ENCODE results near the gene RYK. TPM values are rescaled to one million over a fixed set of nuclear protein-coding genes. Genes with fewer than 3 reads are reported as not detected.

RYK gene
- total RNA-seq, 4 donors from 2014 or later: 78.2 to 120 (median 96.5) TPM

GRCh38 chr3:134110963-134111362 lies 139.7 kb downstream of the RYK start:
- H3K4me3 ChIP-seq: no peak overlapping the region
- H3K27ac ChIP-seq (replicated peaks in 1 of 4): no peak overlapping the region
- TF ChIP-seq EP300 (IDR thresholded peaks at IDR 0.05): no peak
- no peak for TF ChIP-seq POLR2A (IDR thresholded peaks at IDR 0.05; ENCODE audit: low read depth)
- intact Hi-C loops (cut with DNase I): no loop called here
- no peaks in the 10 kb centered on the region for H3K9me3 ChIP-seq
- no peaks in the 10 kb centered on the region for H3K27me3 ChIP-seq
- H3K4me1 ChIP-seq: no peaks in the 10 kb centered on the region
- no peak for DNase-seq (ENCODE audit: extremely low spot score)
- 96% methylated on average over 2 of the region's 2 CpGs for WGBS
- H3K36me3 ChIP-seq: no peaks in the 10 kb centered on the region

Other genes with a start within 250 kb of the RYK start
- 10 to 100 TPM in 3 of 4 donors, 1 to 10 TPM in 1; 8.3 to 17.6 (median 13.8) TPM for gene SLCO2A1, start 220.9 kb downstream of the RYK start, total RNA-seq
- gene AMOTL2, start 123.6 kb upstream of the RYK start, total RNA-seq: 100 to 1,000 TPM; 111 to 313 (median 155) TPM
- gene ANAPC13, start 235.1 kb upstream of the RYK start, total RNA-seq: 10 to 100 TPM; 32.5 to 78.9 (median 49.4) TPM
- gene CEP63, start 235.2 kb upstream of the RYK start, total RNA-seq: 10 to 100 TPM; 16.7 to 26.2 (median 22.6) TPM